ENCODE data around the gene MUC15.

MUC15 gene

GRCh38 chr11:26510164-26510563 is 61.9 kb downstream of the MUC15 start:
- H3K4me3 ChIP-seq (ENCODE audit: insufficient read depth, low read depth, low read length, poor library complexity, severe bottlenecking), result no peak overlapping the region
- no peaks in the 10 kb centered on the region for H3K36me3 ChIP-seq (ENCODE audit: control insufficient read depth, insufficient read depth, low read length)

More at GRCh38 chr11:26510164-26510563, 61.9 kb downstream of the MUC15 start:
- no peak for DNase-seq
- no peak overlapping the region for H3K27ac ChIP-seq (ENCODE audit: insufficient read depth, low read length, poor library complexity, severe bottlenecking)
- no peaks in the 10 kb centered on the region for H3K9me3 ChIP-seq (ENCODE audit: control insufficient read depth, low read length)
- H3K27me3 ChIP-seq (replicated peaks; ENCODE audit: control insufficient read depth, insufficient read depth, low read length, poor library complexity, severe bottlenecking), result no peaks in the 10 kb centered on the region
- no peaks in the 10 kb centered on the region for H3K4me1 ChIP-seq (ENCODE audit: control insufficient read depth, insufficient read depth, low read length, poor library complexity, severe bottlenecking)
